Body of pancreas (tissue), 4 donors: ENCODE data around the gene GDPD4.

Experiments used
- CTCF ChIP-seq, 7 experiments: fragments of 450-650 bp in 4 of 7; fragments of 200-600 bp in 3 of 7; sonication (generic) in 3 of 7; IDR thresholded peaks; one replicate each; pipeline ENCODE4 v1.5.1; 2016 to 2019; ENCODE audit warnings: antibody characterized with exemption in 7 of 7
- POLR2A ChIP-seq, 3 donors: fragments of 450-650 bp; IDR thresholded peaks; one replicate each; pipeline ENCODE4 v1.6.1; 2016; ENCODE audit warnings: antibody characterized with exemption in 3 of 3, mild to moderate bottlenecking in 2 of 3

- TF ChIP-seq CTCF (IDR thresholded peaks at IDR 0.05) (no peak), POLR2A (IDR thresholded peaks at IDR 0.05) (no peak)
Observed at GRCh38 chr11:77196961-77197360, 104.5 kb downstream of the GDPD4 start.
